HFFc6 (cell line): ENCODE measurements around the gene DLGAP4. TPM values are rescaled to one million over a fixed set of nuclear protein-coding genes. Genes with fewer than 3 reads are reported as not detected.

Experiments used
- DNase-seq: peaks from one replicate; pipeline ENCODE4 v3.0.0-alpha.2; 2018
- H3K27ac Mint-ChIP-seq: 2 replicates; pipeline ENCODE4 v1.8.0; 2020; ENCODE audit warnings: mild to moderate bottlenecking, mixed read lengths
- H3K27me3 Mint-ChIP-seq: 2 replicates; pipeline ENCODE4 v1.8.0; 2021; ENCODE audit warnings: mild to moderate bottlenecking, moderate library complexity, mixed read lengths; ENCODE audit not compliant: insufficient read depth
- H3K36me3 Mint-ChIP-seq: 2 replicates; pipeline ENCODE4 v1.8.0; 2021; ENCODE audit warnings: low read depth, mixed read lengths
- H3K4me1 Mint-ChIP-seq: 2 replicates; pipeline ENCODE4 v1.8.0; 2020; ENCODE audit warnings: low read depth, mixed read lengths
- H3K4me3 Mint-ChIP-seq: 2 replicates; pipeline ENCODE4 v1.8.0; 2020; ENCODE audit warnings: mild to moderate bottlenecking, moderate library complexity, mixed read lengths
- H3K9me3 Mint-ChIP-seq: 2 replicates; pipeline ENCODE4 v1.8.0; 2020; ENCODE audit warnings: mild to moderate bottlenecking, mixed read lengths
- total RNA-seq, 6 experiments: library from RNA; stranded (reverse); fragmentation: NEBNext Ultra II Directional; extraction: Animal tissue kit (Norgen Biotek cat#: 25700); gene quantifications; 2 replicates in 1 of 6; 3 replicates in 5 of 6; pipeline ENCODE4 v1.2.3, GENCODE V29; 2021
- TF ChIP-seq, protein P1 (sequence below): fragments of 200-600 bp; sonication (generic); IDR thresholded peaks from 2 replicates; pipeline ENCODE4 v1.5.0; 2021; ENCODE audit warnings: antibody characterized with exemption, mild to moderate bottlenecking

Gene DLGAP4
- total RNA-seq, 6 experiments from 2014 or later, result 118 to 150 (median 140) TPM

- H3K9me3 Mint-ChIP-seq, result no peaks in the 10 kb centered on the region
- H3K27me3 Mint-ChIP-seq, result peaks cover 21% of the 10 kb centered on the region
- H3K36me3 Mint-ChIP-seq, result no peaks in the 10 kb centered on the region
- TF ChIP-seq, protein P1, sequence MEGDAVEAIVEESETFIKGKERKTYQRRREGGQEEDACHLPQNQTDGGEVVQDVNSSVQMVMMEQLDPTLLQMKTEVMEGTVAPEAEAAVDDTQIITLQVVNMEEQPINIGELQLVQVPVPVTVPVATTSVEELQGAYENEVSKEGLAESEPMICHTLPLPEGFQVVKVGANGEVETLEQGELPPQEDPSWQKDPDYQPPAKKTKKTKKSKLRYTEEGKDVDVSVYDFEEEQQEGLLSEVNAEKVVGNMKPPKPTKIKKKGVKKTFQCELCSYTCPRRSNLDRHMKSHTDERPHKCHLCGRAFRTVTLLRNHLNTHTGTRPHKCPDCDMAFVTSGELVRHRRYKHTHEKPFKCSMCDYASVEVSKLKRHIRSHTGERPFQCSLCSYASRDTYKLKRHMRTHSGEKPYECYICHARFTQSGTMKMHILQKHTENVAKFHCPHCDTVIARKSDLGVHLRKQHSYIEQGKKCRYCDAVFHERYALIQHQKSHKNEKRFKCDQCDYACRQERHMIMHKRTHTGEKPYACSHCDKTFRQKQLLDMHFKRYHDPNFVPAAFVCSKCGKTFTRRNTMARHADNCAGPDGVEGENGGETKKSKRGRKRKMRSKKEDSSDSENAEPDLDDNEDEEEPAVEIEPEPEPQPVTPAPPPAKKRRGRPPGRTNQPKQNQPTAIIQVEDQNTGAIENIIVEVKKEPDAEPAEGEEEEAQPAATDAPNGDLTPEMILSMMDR, result no peak
- H3K4me1 Mint-ChIP-seq, result no peaks in the 10 kb centered on the region
- no peak overlapping the region for H3K27ac Mint-ChIP-seq
- no peak for DNase-seq
- H3K4me3 Mint-ChIP-seq, result no peak overlapping the region
Measured at GRCh38 chr20:36385503-36385902, 79.4 kb downstream of the DLGAP4 start.

GRCh38 chr20:36386236-36386635 is 80.1 kb downstream of the DLGAP4 start:
- H3K36me3 Mint-ChIP-seq, result no peaks in the 10 kb centered on the region
- no peak for DNase-seq
- H3K4me3 Mint-ChIP-seq, result no peak overlapping the region
- H3K27me3 Mint-ChIP-seq, result peaks cover 21% of the 10 kb centered on the region
- TF ChIP-seq, protein P1, result no peak
- H3K27ac Mint-ChIP-seq, result no peak overlapping the region
- no peaks in the 10 kb centered on the region for H3K9me3 Mint-ChIP-seq
- H3K4me1 Mint-ChIP-seq, result peaks cover 4% of the 10 kb centered on the region

- H3K9me3 Mint-ChIP-seq, result no peaks in the 10 kb centered on the region
- peaks cover 39% of the 10 kb centered on the region for H3K27me3 Mint-ChIP-seq
- H3K4me1 Mint-ChIP-seq, result peaks cover 6% of the 10 kb centered on the region
- H3K27ac Mint-ChIP-seq, result no peak overlapping the region
- H3K36me3 Mint-ChIP-seq, result no peaks in the 10 kb centered on the region
- H3K4me3 Mint-ChIP-seq, result no peak overlapping the region
- DNase-seq, result no peak
- TF ChIP-seq, protein P1, result no peak
Measured at GRCh38 chr20:36390269-36390668, 84.1 kb downstream of the DLGAP4 start.

- Mint-ChIP-seq H3K36me3 (no peaks in the 10 kb centered on the region), H3K27ac (no peak overlapping the region), H3K27me3 (peaks cover 37% of the 10 kb centered on the region), H3K9me3 (no peaks in the 10 kb centered on the region), H3K4me1 (peaks cover 6% of the 10 kb centered on the region), H3K4me3 (no peak overlapping the region)
- TF ChIP-seq, protein P1, result no peak
- no peak for DNase-seq
Measured at GRCh38 chr20:36390719-36391415, 84.7 kb downstream of the DLGAP4 start.

DNA sequence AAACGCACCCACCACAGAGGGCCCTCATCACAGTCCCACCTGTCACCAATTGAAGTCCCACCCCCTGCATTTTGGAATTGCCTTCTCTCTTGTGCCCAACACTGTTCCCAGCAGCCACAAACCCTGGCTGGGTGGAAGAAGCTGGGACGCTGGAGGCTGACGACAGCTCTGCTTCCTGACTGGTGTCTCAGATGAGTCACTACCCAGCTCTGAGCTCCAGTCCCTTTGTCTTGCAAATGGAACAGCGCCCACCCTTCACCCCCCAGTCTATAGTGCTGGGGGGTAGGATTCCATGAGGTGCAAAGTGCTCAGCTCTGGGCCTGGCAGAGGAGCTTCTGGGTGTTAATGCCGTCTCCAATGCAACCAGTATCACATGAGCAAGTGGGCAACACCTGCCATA is 85.3 kb downstream of the DLGAP4 start:
- Mint-ChIP-seq H3K36me3 (no peaks in the 10 kb centered on the region), H3K4me1 (peaks cover 6% of the 10 kb centered on the region), H3K27ac (no peak overlapping the region), H3K4me3 (no peak overlapping the region), H3K9me3 (peaks cover 4% of the 10 kb centered on the region), H3K27me3 (peaks cover 36% of the 10 kb centered on the region)
- TF ChIP-seq, protein P1, result no peak
- no peak for DNase-seq
